Measurements from ENCODE around the gene NANOS3. TPM values are rescaled to one million over a fixed set of nuclear protein-coding genes. Genes with fewer than 3 reads are reported as not detected.

NANOS3 gene
- total and polyA plus RNA-seq, 4 donors = not detected

- TF ChIP-seq HNF4A (conservative IDR thresholded peaks at IDR 0.05) (no peak), RXRA (IDR thresholded peaks at IDR 0.05) (no peak), CTCF (IDR thresholded peaks at IDR 0.05; ENCODE audit: low read depth, low read length, missing input control) (no peak), MAX (IDR thresholded peaks at IDR 0.05) (no peak), FOXA1 (IDR thresholded peaks at IDR 0.05) (no peak), TAF1 (conservative IDR thresholded peaks at IDR 0.05) (no peak), HNF4G (IDR thresholded peaks at IDR 0.05) (no peak), ATF3 (IDR thresholded peaks at IDR 0.05) (no peak), FOXA2 (IDR thresholded peaks at IDR 0.05) (no peak), YY1 (IDR thresholded peaks at IDR 0.05) (no peak), ZBTB33 (IDR thresholded peaks at IDR 0.05) (no peak), JUND (IDR thresholded peaks at IDR 0.05) (no peak), EGR1 (IDR thresholded peaks at IDR 0.05; ENCODE audit: low read depth in 2 of 2) (no peak), RAD21 (IDR thresholded peaks at IDR 0.05) (no peak)
- H3K9ac ChIP-seq (ENCODE audit: low read depth in 1 of 2, low read length in 2 of 2) = no peak overlapping the region
Measured at GRCh38 chr19:13899912-13900584, 23.1 kb downstream of the NANOS3 start.

GRCh38 chr19:13902993-13903555, 26.1 kb downstream of the NANOS3 start:
- H3K36me3 ChIP-seq (ENCODE audit: control insufficient read depth in 4 of 4, insufficient read depth in 3 of 4, low read depth in 1 of 4, low read length in 3 of 4) = no peaks in the 10 kb centered on the region

More at GRCh38 chr19:13899912-13900584, 23.1 kb downstream of the NANOS3 start:
- no peaks in the 10 kb centered on the region for H3K27me3 ChIP-seq (ENCODE audit: control insufficient read depth in 4 of 4, insufficient read depth in 4 of 4, low read length in 3 of 4)
- no peaks in the 10 kb centered on the region for H3K36me3 ChIP-seq (ENCODE audit: control insufficient read depth in 4 of 4, insufficient read depth in 3 of 4, low read depth in 1 of 4, low read length in 3 of 4)
- H3K4me3 ChIP-seq (ENCODE audit: low read depth in 1 of 3, low read length in 3 of 3) = no peak overlapping the region
- no peak for DNase-seq (ENCODE audit: low spot score)
- WGBS = 84% methylated on average over 5 of the region's 5 CpGs
- H3K4me1 ChIP-seq (ENCODE audit: control insufficient read depth in 4 of 4, insufficient read depth in 4 of 4, low read length in 3 of 4) = peaks cover 0 to 7% (median 2%) of the 10 kb centered on the region in 4 donors
- no peak overlapping the region for H3K27ac ChIP-seq (ENCODE audit: low read depth in 1 of 2, low read length in 2 of 2)
- H3K9me3 ChIP-seq (ENCODE audit: control insufficient read depth in 4 of 4, low read length in 3 of 4) = no peaks in the 10 kb centered on the region

More at GRCh38 chr19:13902993-13903555, 26.1 kb downstream of the NANOS3 start:
- no peaks in the 10 kb centered on the region for H3K27me3 ChIP-seq (ENCODE audit: control insufficient read depth in 4 of 4, insufficient read depth in 4 of 4, low read length in 3 of 4)
- DNase-seq (ENCODE audit: low spot score) = no peak
- no peak overlapping the region for H3K4me3 ChIP-seq (ENCODE audit: low read depth in 1 of 3, low read length in 3 of 3)
- peaks cover 3 to 20% (median 12%) of the 10 kb centered on the region in 4 donors for H3K4me1 ChIP-seq (ENCODE audit: control insufficient read depth in 4 of 4, insufficient read depth in 4 of 4, low read length in 3 of 4)
- no peak overlapping the region for H3K9ac ChIP-seq (ENCODE audit: low read depth in 1 of 2, low read length in 2 of 2)
- H3K9me3 ChIP-seq (ENCODE audit: control insufficient read depth in 4 of 4, low read length in 3 of 4) = no peaks in the 10 kb centered on the region
- 71% methylated on average over 4 of the region's 4 CpGs for WGBS
- TF ChIP-seq RAD21 (IDR thresholded peaks at IDR 0.05) (peak; percentile 44), CTCF (IDR thresholded peaks at IDR 0.05; ENCODE audit: low read depth, low read length, missing input control) (peak; percentile 31), RXRA (IDR thresholded peaks at IDR 0.05) (no peak)
- H3K27ac ChIP-seq (ENCODE audit: low read depth in 1 of 2, low read length in 2 of 2) = no peak overlapping the region

Data from liver (tissue), 9 donors.